DOHH2 (cell line): ENCODE results near the gene MAP2K7.

ENCODE experiments used
- H3F3A ChIP-seq: fragments of 200-600 bp; sonication (generic), shearing (Covaris generic); 2 replicates; pipeline ENCODE4 v1.6.0; 2016; ENCODE audit warnings: antibody characterized with exemption, mild to moderate bottlenecking; ENCODE audit not compliant: control insufficient read depth, insufficient read depth
- H3K27ac ChIP-seq: fragments of 200-600 bp; sonication (generic); 2 replicates; pipeline ENCODE4 v1.5.1; 2014; ENCODE audit warnings: low read depth, mild to moderate bottlenecking, low read length, moderate library complexity
- H3K27me3 ChIP-seq: fragments of 200-600 bp; sonication (generic); 2 replicates; pipeline ENCODE4 v1.6.1; 2014; ENCODE audit warnings: mild to moderate bottlenecking, low read length, mixed read lengths; ENCODE audit not compliant: control insufficient read depth
- H3K36me3 ChIP-seq: fragments of 200-600 bp; sonication (generic); 2 replicates; pipeline ENCODE4 v1.6.1; 2014; ENCODE audit warnings: mild to moderate bottlenecking, low read length, moderate library complexity, mixed read lengths; ENCODE audit not compliant: control insufficient read depth
- H3K4me1 ChIP-seq: fragments of 200-600 bp; sonication (generic); 2 replicates; pipeline ENCODE4 v1.6.1; 2014; ENCODE audit warnings: mild to moderate bottlenecking, low read length, mixed read lengths; ENCODE audit not compliant: control insufficient read depth
- H3K4me2 ChIP-seq: fragments of 200-600 bp; sonication (generic); 2 replicates; pipeline ENCODE4 v1.6.0; 2014; ENCODE audit warnings: mild to moderate bottlenecking, low read length, moderate library complexity
- H3K4me3 ChIP-seq: fragments of 200-600 bp; sonication (generic); 2 replicates; pipeline ENCODE4 v1.5.1; 2014; ENCODE audit warnings: mild to moderate bottlenecking, low read length, mixed read lengths
- H3K79me2 ChIP-seq: fragments of 200-600 bp; sonication (generic); 2 replicates; pipeline ENCODE4 v1.6.1; 2014; ENCODE audit warnings: mild to moderate bottlenecking, low read length, mixed read lengths; ENCODE audit not compliant: control insufficient read depth
- H3K9me2 ChIP-seq: fragments of 200-600 bp; sonication (generic); replicated peaks from 2 replicates; pipeline ENCODE4 v1.6.1; 2014; ENCODE audit warnings: mild to moderate bottlenecking, low read length, mixed read lengths; ENCODE audit not compliant: control insufficient read depth
- H3K9me3 ChIP-seq: fragments of 200-600 bp; sonication (generic); 2 replicates; pipeline ENCODE4 v1.6.1; 2014; ENCODE audit warnings: antibody characterized with exemption, low read length, mixed read lengths; ENCODE audit not compliant: control insufficient read depth, insufficient read depth
- H4K20me1 ChIP-seq: fragments of 200-600 bp; sonication (generic); 2 replicates; pipeline ENCODE4 v1.6.0; 2014; ENCODE audit warnings: low read depth, mild to moderate bottlenecking, antibody characterized with exemption, low read length, moderate library complexity; ENCODE audit not compliant: control insufficient read depth, insufficient read depth
- CTCF ChIP-seq: fragments of 200-600 bp; sonication (generic); IDR thresholded peaks from one replicate; pipeline ENCODE4 v1.5.1; 2014; ENCODE audit warnings: antibody characterized with exemption, mild to moderate bottlenecking, low read depth, low read length; ENCODE audit not compliant: poor library complexity, severe bottlenecking
- EZH2phosphoT487 ChIP-seq: fragments of 200-600 bp; sonication (generic); IDR thresholded peaks from 2 replicates; pipeline ENCODE4 v1.6.1; 2017; ENCODE audit warnings: borderline replicate concordance, mild to moderate bottlenecking, antibody characterized with exemption, low read length, moderate library complexity, mixed read lengths

MAP2K7 gene

GRCh38 chr19:7879111-7879807, 24.4 kb upstream of the MAP2K7 start:
- H3K4me1 ChIP-seq: 0 out of 2 replicates have a peak, but pooled peaks cover 3% of the 10 kb centered on the region
- H3K36me3 ChIP-seq: no peaks in the 10 kb centered on the region
- H4K20me1 ChIP-seq: no peaks in the 10 kb centered on the region
- H3K27ac ChIP-seq: no peak overlapping the region
- no peak for TF ChIP-seq CTCF
- no peak for TF ChIP-seq EZH2phosphoT487
- H3K4me3 ChIP-seq: no peak overlapping the region
- H3K27me3 ChIP-seq: peaks cover 5% of the 10 kb centered on the region; the same call in 1 of the 2 replicates
- no peaks in the 10 kb centered on the region for H3K79me2 ChIP-seq
- H3K9me3 ChIP-seq: no peaks in the 10 kb centered on the region
- H3K9me2 ChIP-seq: no peaks in the 10 kb centered on the region
- no peak overlapping the region for H3K4me2 ChIP-seq
- H3F3A ChIP-seq: no peaks in the 10 kb centered on the region

GRCh38 chr19:7879836-7880235, 23.8 kb upstream of the MAP2K7 start:
- Histone ChIP-seq H3K4me3 (no peak overlapping the region), H3K79me2 (no peaks in the 10 kb centered on the region), H3K4me1 (no peaks in the 10 kb centered on the region), H3F3A (no peaks in the 10 kb centered on the region), H3K9me2 (no peaks in the 10 kb centered on the region), H3K27me3 (peaks cover under 1% of the 10 kb centered on the region; the same call in 1 of the 2 replicates), H3K27ac (no peak overlapping the region), H3K36me3 (no peaks in the 10 kb centered on the region), H4K20me1 (no peaks in the 10 kb centered on the region), H3K9me3 (no peaks in the 10 kb centered on the region), H3K4me2 (no peak overlapping the region)
- TF ChIP-seq CTCF (no peak), EZH2phosphoT487 (no peak)

GRCh38 chr19:7881910-7882309, 21.8 kb upstream of the MAP2K7 start:
- no peaks in the 10 kb centered on the region for H3F3A ChIP-seq

More at GRCh38 chr19:7881910-7882309, 21.8 kb upstream of the MAP2K7 start:
- H3K27ac ChIP-seq: no peak overlapping the region
- no peaks in the 10 kb centered on the region for H3K27me3 ChIP-seq
- H3K9me3 ChIP-seq: no peaks in the 10 kb centered on the region
- TF ChIP-seq CTCF: no peak
- no peak for TF ChIP-seq EZH2phosphoT487
- H3K4me1 ChIP-seq: no peaks in the 10 kb centered on the region
- H3K79me2 ChIP-seq: no peaks in the 10 kb centered on the region
- no peaks in the 10 kb centered on the region for H3K36me3 ChIP-seq
- H3K9me2 ChIP-seq: no peaks in the 10 kb centered on the region
- no peaks in the 10 kb centered on the region for H4K20me1 ChIP-seq
- H3K4me2 ChIP-seq: no peak overlapping the region
- H3K4me3 ChIP-seq: no peak overlapping the region
